Placental epithelial cell (primary cell): ENCODE results near the gene ANO3. TPM values are rescaled to one million over a fixed set of nuclear protein-coding genes. Genes with fewer than 3 reads are reported as not detected.

Experiments
- total RNA-seq: library from RNA; depleted of rRNA; stranded (reverse); fragments of >200 nt; gene quantifications from 2 replicates; pipeline ENCODE4 v1.2.3, GENCODE V29; 2012

Gene ANO3
- not detected in 2 replicates for total RNA-seq

GRCh38 chr11:26331911-26332571 is at the start of gene ANO3:
TSS of gene ANO3 (plus strand) at chr11:26332130. CDS start at chr11:26332276, 146 bp downstream.

GRCh38 chr11:26571861-26572654 is 240.1 kb downstream of the ANO3 start, which contains the start of gene MUC15:
TSS of gene MUC15 (minus strand) at chr11:26572263. CDS start at chr11:26567094, 5,169 bp downstream.

Other genes starting within 250 kb of the ANO3 start
- gene MUC15, start 240.1 kb downstream of the ANO3 start, total RNA-seq = 0.33 and 0.39 TPM in 2 replicates